HepG2 (cell line): ENCODE measurements around the gene HDDC3. TPM values are rescaled to one million over a fixed set of nuclear protein-coding genes. Genes with fewer than 3 reads are reported as not detected.

ENCODE experiments used
- CCAR2 ChIP-seq: fragments of 200-400 bp; formaldehyde crosslinking; optimal IDR thresholded peaks from 2 replicates; pipeline ENCODE3; 2018; ENCODE audit warnings: low read depth, mild to moderate bottlenecking, low read length, moderate library complexity
- GLMP ChIP-seq: sonication (generic); formaldehyde crosslinking; IDR thresholded peaks from 2 replicates; pipeline ENCODE4 v1.9.0; 2021; ENCODE audit warnings: missing genetic modification reagents, mild to moderate bottlenecking, borderline replicate concordance
- HMGXB4 ChIP-seq, 2 experiments: sonication (generic) in 1 of 2; formaldehyde crosslinking in 1 of 2; IDR thresholded peaks; 2 replicates each; pipeline versions ENCODE4 v1.4.0 to v1.6.1; 2018 to 2020; ENCODE audit warnings: missing genetic modification reagents in 2 of 2, borderline replicate concordance in 1 of 2, low read depth in 1 of 2, mild to moderate bottlenecking in 1 of 2, missing biosample characterization in 1 of 2
- KMT2A ChIP-seq: sonication (generic); formaldehyde crosslinking; IDR thresholded peaks from 2 replicates; pipeline ENCODE4 v1.4.0; 2020; ENCODE audit warnings: missing genetic modification reagents
- MEIS2 ChIP-seq: sonication (generic); formaldehyde crosslinking; IDR thresholded peaks from 2 replicates; pipeline ENCODE4 v1.9.0; 2021; ENCODE audit warnings: mild to moderate bottlenecking, missing genetic modification reagents
- MLXIP ChIP-seq: sonication (generic); formaldehyde crosslinking; IDR thresholded peaks from 2 replicates; pipeline ENCODE4 v1.9.0; 2021; ENCODE audit warnings: missing genetic modification reagents, borderline replicate concordance
- NFIC ChIP-seq: IDR thresholded peaks from 2 replicates; pipeline ENCODE4 v1.6.1; 2012; ENCODE audit warnings: mild to moderate bottlenecking, low read length, inconsistent platforms
- NFKBIZ ChIP-seq: IDR thresholded peaks from 2 replicates; pipeline ENCODE4 v1.6.1; 2018; ENCODE audit warnings: missing genetic modification reagents, missing compliant biosample characterization
- TAF1 ChIP-seq: sonication (generic); formaldehyde crosslinking; IDR thresholded peaks from 2 replicates; pipeline ENCODE4 v1.4.0; 2020; ENCODE audit warnings: missing genetic modification reagents
- TBL1XR1 ChIP-seq: fragments of 150-350 bp; IDR thresholded peaks from 2 replicates; pipeline ENCODE4 v1.6.1; 2014; ENCODE audit warnings: borderline replicate concordance, low read length; ENCODE audit not compliant: partially characterized antibody
- ZBTB1 ChIP-seq: sonication (generic); formaldehyde crosslinking; IDR thresholded peaks from 2 replicates; pipeline ENCODE4 v1.4.0; 2020; ENCODE audit warnings: missing genetic modification reagents, borderline replicate concordance
- ZFX ChIP-seq: sonication (generic); formaldehyde crosslinking; IDR thresholded peaks from 2 replicates; pipeline ENCODE4 v1.4.0; 2020; ENCODE audit warnings: mild to moderate bottlenecking, low read depth, missing genetic modification reagents, moderate library complexity
- ZNF101 ChIP-seq: sonication (generic); formaldehyde crosslinking; IDR thresholded peaks from 2 replicates; pipeline ENCODE4 v1.4.0; 2020; ENCODE audit warnings: mild to moderate bottlenecking, low read depth, missing genetic modification reagents, borderline replicate concordance
- ZNF224 ChIP-seq: sonication (generic); formaldehyde crosslinking; IDR thresholded peaks from 2 replicates; pipeline ENCODE4 v1.5.0; 2020; ENCODE audit warnings: mild to moderate bottlenecking, missing genetic modification reagents
- ZNF430 ChIP-seq: sonication (generic); formaldehyde crosslinking; IDR thresholded peaks from 2 replicates; pipeline ENCODE4 v1.9.0; 2021; ENCODE audit warnings: mild to moderate bottlenecking, missing genetic modification reagents
- ZNF441 ChIP-seq: sonication (generic); formaldehyde crosslinking; IDR thresholded peaks from 2 replicates; pipeline ENCODE4 v1.7.0; 2021; ENCODE audit warnings: missing genetic modification reagents, borderline replicate concordance
- ZSCAN20 ChIP-seq: sonication (generic); formaldehyde crosslinking; IDR thresholded peaks from 2 replicates; pipeline ENCODE4 v1.4.0; 2020; ENCODE audit warnings: missing genetic modification reagents, mild to moderate bottlenecking, borderline replicate concordance
- ZSCAN21 ChIP-seq: sonication (generic); formaldehyde crosslinking; IDR thresholded peaks from 2 replicates; pipeline ENCODE4 v1.8.0; 2022; ENCODE audit warnings: mild to moderate bottlenecking, missing genetic modification reagents, moderate library complexity, borderline replicate concordance
- polyA plus RNA-seq, 8 experiments: library from polyadenylated mRNA; depleted of rRNA in 3 of 8; stranded (reverse) in 7 of 8; unstranded in 1 of 8; fragments of >200 nt; fragmentation: Illumina TruSeq in 4 of 8; extraction: Trizol in 4 of 8; gene quantifications; 2 replicates each; pipeline versions ENCODE4 v1.2.1 to v1.2.3, GENCODE V29; 2011 to 2016; ENCODE audit warnings: low read depth in 4 of 8, missing spikeins in 1 of 8, mixed read lengths in 1 of 8; ENCODE audit not compliant: insufficient read depth in 1 of 8
- total RNA-seq, 5 experiments: library from RNA; depleted of rRNA; stranded (reverse); fragments of >200 nt; fragmentation: Illumina TruSeq; extraction: Trizol; gene quantifications; 2 replicates each; pipeline ENCODE4 v1.2.3, GENCODE V29; 2016; ENCODE audit warnings: low read depth in 1 of 5
- TF ChIP-seq, protein P1 (sequence below): sonication (generic); formaldehyde crosslinking; IDR thresholded peaks from 2 replicates; pipeline ENCODE4 v1.8.1; 2022; ENCODE audit warnings: mild to moderate bottlenecking, missing genetic modification reagents
- TF ChIP-seq, protein P2 (sequence below): IDR thresholded peaks from 2 replicates; pipeline ENCODE4 v1.6.1; 2012; ENCODE audit warnings: inconsistent platforms

Gene HDDC3
- total and polyA plus RNA-seq, 2 of the 13 experiments (the other 11 are each of a cell fraction or from before 2014, with no cell fraction given) = 18.7 to 28.3 TPM

GRCh38 chr15:90902840-90903732 is 29.3 kb downstream of the HDDC3 start, which contains the start of gene MAN2A2 (continued):
- 0 out of 2 replicates have a peak, but pooled peaks have one; percentile 9 for TF ChIP-seq MLXIP (CRISPR knock-in tag)
- no peak for TF ChIP-seq TBL1XR1
- 0 out of 2 replicates have a peak, but pooled peaks have one; percentile 13 for TF ChIP-seq KMT2A (CRISPR knock-in tag)
- TF ChIP-seq GLMP (CRISPR knock-in tag) = no peak
- peak; percentile 16; the same call in 1 of the 2 replicates for TF ChIP-seq MEIS2 (CRISPR knock-in tag)
- peak in 1 of 2 experiments; percentile 74; a peak in 2 of 4 replicates for TF ChIP-seq HMGXB4 (CRISPR knock-in tag; IDR thresholded peaks at IDR 0.05; ENCODE audit: borderline replicate concordance in 1 of 2, low read depth in 1 of 2)
- 0 out of 2 replicates have a peak, but pooled peaks have one; percentile 31 for TF ChIP-seq TAF1 (CRISPR knock-in tag)
- TF ChIP-seq, protein P1, sequence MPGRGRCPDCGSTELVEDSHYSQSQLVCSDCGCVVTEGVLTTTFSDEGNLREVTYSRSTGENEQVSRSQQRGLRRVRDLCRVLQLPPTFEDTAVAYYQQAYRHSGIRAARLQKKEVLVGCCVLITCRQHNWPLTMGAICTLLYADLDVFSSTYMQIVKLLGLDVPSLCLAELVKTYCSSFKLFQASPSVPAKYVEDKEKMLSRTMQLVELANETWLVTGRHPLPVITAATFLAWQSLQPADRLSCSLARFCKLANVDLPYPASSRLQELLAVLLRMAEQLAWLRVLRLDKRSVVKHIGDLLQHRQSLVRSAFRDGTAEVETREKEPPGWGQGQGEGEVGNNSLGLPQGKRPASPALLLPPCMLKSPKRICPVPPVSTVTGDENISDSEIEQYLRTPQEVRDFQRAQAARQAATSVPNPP = no peak
- 0 out of 2 replicates have a peak, but pooled peaks have one; percentile 24 for TF ChIP-seq ZNF441 (CRISPR knock-in tag)
- TF ChIP-seq ZSCAN20 (CRISPR knock-in tag) = 0 out of 2 replicates have a peak, but pooled peaks have one; percentile 31
- no peak for TF ChIP-seq ZNF101 (CRISPR knock-in tag)
- TF ChIP-seq CCAR2 = no peak
- no peak for TF ChIP-seq NFIC
- TF ChIP-seq ZNF224 (CRISPR knock-in tag) = no peak
- TF ChIP-seq, protein P2, sequence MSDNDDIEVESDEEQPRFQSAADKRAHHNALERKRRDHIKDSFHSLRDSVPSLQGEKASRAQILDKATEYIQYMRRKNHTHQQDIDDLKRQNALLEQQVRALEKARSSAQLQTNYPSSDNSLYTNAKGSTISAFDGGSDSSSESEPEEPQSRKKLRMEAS = 0 out of 2 replicates have a peak, but pooled peaks have one; percentile 26
- TF ChIP-seq ZSCAN21 (CRISPR knock-in tag) = 0 out of 2 replicates have a peak, but pooled peaks have one; percentile 13
- TF ChIP-seq ZFX = peak; percentile 51; the same call in 1 of the 2 replicates
- TF ChIP-seq ZNF430 (CRISPR knock-in tag) = 0 out of 2 replicates have a peak, but pooled peaks have one; percentile 36
- TF ChIP-seq NFKBIZ (CRISPR knock-in tag) = no peak
- no peak for TF ChIP-seq ZBTB1 (CRISPR knock-in tag)
